Left ventricle myocardium superior (tissue), 1 donor: Measurements from ENCODE around the gene NKD2. TPM values are rescaled to one million over a fixed set of nuclear protein-coding genes. Genes with fewer than 3 reads are reported as not detected.
"Not testable (repeated sequence)": the region's sequence is repeated elsewhere in the genome, so short reads cannot be mapped to it uniquely, and the experiment has no call there.

ENCODE experiments used
- ATAC-seq: fragments of 200-7000 bp; cut with Tn5 transposase; one replicate; pipeline ENCODE4 v1.9.1; 2020; ENCODE audit warnings: mild to moderate bottlenecking, moderate library complexity
- DNase-seq: peaks from one replicate; pipeline ENCODE4 v3.0.0-alpha.2; 2020
- intact Hi-C: fragments of 100-400 bp; cut with micrococcal nuclease; formaldehyde crosslinking; loops from one replicate; pipeline ENCODE4 v1.11.0; 2022
- long read RNA-seq: library from polyadenylated mRNA; unstranded; transcript quantifications from one replicate; pipeline ENCODE4 v2.0.0, GENCODE V29; 2021
- total RNA-seq: library from RNA; stranded (reverse); fragmentation: NEBNext Ultra II Directional; extraction: Animal tissue kit (Norgen Biotek cat#: 25700); gene quantifications from one replicate; pipeline ENCODE4 v1.2.1, GENCODE V29; 2021
- donor health status: DM: no; HTN: yes; CAD: no; lungs with severe emphysema.

NKD2 gene
- 3.4 TPM for total RNA-seq
- long read RNA-seq, partial matches to known transcripts, result 1 of 3 reads
- long read RNA-seq, other reads (novel, unspliced or antisense), result 1 of 3 reads

GRCh38 chr5:1008451-1009358 lies at the start of gene NKD2:
Gene NKD2, plus strand, starts transcription at chr5:1008802. Its CDS starts 256 bp downstream, at chr5:1009058.
- peak; percentile 39 for ATAC-seq
- DNase-seq, result peak; percentile 75
- intact Hi-C loops, result no loop called here

DNA sequence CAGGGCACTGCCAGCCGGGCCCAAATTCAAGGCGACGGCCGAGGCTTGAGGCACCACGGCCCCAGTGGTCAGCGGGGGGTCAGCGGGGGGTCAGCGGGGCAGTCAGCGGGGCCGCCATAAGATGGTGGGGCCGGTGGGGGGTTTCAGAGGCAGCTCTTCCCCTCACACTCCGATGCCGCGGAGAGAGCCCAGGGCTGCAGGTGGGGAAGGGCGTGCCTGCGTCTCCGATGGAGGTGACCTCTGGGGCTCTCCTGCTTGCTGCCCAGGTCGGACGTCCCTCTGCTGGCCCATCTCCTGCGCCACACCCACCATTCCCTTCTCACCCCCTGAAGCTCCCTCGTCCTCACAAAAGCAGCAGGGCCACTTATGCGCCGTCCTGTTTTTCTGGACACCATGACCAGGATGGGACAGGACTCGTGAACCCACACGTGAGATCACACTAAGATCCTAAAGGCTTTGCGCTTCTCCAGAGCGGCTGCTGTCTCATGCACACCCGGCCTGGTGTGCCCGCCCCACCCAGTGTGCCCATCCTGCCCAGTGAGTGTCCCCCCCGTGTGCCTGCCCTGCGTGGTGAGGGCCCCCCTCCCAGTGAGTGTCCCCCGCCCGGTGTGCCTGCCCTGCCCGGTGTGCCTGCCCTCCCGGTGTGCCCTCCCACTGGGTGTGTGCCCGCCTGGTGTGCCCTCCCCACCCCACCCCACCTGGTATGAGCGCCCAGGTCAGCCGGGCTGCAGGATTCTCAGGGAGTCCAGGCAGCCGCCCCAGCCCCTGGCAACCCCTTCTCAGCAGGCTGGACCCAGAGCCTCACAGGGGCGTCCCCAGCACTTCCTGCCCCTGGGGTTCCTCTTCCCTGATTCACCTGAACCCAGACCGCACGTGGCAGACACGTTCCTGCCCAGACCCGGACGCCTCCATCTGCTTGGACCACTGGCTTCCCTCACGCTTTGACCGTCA lies 48.7 kb upstream of the NKD2 start:
- no peak for DNase-seq
- ATAC-seq, result no peak
- intact Hi-C loops, result no loop called here

- ATAC-seq (no peak), DNase-seq (no peak)
- intact Hi-C loops, result no loop called here
These were observed 48.1 kb upstream of the NKD2 start for GRCh38 chr5:960551-960950.

DNA sequence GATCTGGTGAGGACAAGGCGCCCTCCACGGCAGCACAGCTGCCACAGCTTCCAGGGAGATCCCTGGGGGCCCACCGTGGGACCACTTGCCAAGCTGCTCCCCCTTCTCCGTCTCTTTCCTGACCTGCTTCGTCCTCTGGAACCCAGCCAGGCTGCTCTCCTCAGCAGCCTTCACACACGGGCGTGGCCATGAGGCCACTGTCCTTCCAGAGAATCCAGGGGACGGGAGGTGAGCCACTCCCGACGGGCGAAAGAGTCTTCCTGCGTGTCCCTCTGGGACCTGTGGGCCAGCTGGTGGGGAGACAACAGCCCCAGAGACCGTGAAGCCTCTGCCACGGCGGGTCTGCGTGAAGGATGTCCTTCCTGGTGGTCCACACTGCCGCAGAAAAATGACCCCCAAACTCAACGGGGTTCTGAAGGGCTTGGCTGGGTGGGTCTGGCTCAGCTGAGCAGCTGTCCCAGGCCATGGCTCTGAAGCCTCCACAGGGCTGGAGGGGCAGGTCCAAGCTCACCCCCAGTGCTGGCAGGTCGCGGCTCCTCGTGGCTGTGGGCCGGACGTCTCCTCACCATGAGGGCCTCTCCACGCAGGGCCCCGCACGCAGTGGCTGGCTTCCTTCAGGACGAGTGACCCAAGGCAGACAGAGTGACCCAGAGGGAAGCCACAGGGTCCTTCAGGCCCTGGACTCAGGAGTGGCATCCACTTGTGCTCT lies 47.4 kb upstream of the NKD2 start:
- intact Hi-C loops, result no loop called here
- DNase-seq (peak; percentile 67), ATAC-seq (no peak)

- no peak for ATAC-seq
- intact Hi-C loops, result no loop called here
- no peak for DNase-seq
These were observed 46.8 kb upstream of the NKD2 start for GRCh38 chr5:961711-962240.

DNA sequence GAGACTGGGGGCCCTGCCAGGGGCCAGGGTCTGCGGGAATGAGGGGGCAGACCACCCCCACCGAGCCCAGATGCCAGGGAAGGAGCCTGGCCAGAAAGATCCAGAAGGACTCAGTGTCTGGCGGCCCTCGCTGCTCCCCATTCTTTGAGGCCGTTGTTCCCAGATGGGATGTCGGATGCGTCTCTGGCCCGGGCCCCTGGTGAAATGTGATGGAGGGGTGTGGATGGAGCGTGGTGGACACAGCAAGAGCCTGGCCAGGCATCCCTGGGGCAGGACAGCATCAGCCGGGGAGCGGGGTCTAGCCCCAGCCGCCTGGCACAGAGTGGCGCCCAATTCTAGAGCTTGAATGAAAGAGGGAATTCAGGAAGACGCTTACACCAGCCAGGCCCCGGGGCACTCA lies 46.2 kb upstream of the NKD2 start:
- intact Hi-C loops, result no loop called here
- no peak for DNase-seq
- no peak for ATAC-seq

DNA sequence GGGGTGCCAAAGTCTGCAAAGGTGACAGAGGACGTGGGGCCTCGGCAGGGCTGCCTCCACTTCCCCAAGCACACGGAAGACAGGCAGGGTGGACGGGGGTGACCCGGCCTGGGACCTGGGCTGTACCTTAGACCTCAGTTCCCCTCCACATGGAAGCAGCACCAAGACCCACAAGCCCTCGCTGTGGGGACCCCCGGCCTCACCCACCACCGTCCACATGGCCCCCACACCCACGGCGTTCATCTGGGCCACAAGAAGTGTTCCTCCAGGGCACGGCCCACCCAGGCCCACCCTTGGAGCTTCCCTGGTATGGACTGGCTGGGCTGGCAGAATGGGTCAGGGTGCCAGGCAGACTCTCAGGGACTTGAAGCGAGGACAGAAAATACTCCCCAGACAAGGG lies 45.8 kb upstream of the NKD2 start:
- DNase-seq (no peak), ATAC-seq (no peak)
- intact Hi-C loops, result no loop called here

DNA sequence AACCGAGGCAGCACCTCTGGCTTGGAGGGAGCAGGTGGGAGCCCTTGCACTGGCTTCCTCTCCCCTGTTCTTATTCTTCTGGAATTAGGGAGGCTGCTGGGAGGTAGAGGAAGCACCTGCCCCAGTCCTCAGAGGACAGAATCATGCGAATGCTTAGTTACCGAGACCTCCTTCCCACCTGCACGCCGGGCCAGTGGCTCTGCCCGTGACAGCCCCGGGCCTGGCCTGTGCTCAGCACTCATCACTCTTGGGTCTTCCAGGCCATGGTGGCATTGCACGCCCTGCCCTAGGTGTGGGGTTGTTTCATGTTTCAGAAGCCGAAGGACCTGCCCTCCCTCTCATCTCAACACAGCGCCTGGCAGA lies 45.3 kb upstream of the NKD2 start:
- no peak for ATAC-seq
- intact Hi-C loops, result no loop called here

DNA sequence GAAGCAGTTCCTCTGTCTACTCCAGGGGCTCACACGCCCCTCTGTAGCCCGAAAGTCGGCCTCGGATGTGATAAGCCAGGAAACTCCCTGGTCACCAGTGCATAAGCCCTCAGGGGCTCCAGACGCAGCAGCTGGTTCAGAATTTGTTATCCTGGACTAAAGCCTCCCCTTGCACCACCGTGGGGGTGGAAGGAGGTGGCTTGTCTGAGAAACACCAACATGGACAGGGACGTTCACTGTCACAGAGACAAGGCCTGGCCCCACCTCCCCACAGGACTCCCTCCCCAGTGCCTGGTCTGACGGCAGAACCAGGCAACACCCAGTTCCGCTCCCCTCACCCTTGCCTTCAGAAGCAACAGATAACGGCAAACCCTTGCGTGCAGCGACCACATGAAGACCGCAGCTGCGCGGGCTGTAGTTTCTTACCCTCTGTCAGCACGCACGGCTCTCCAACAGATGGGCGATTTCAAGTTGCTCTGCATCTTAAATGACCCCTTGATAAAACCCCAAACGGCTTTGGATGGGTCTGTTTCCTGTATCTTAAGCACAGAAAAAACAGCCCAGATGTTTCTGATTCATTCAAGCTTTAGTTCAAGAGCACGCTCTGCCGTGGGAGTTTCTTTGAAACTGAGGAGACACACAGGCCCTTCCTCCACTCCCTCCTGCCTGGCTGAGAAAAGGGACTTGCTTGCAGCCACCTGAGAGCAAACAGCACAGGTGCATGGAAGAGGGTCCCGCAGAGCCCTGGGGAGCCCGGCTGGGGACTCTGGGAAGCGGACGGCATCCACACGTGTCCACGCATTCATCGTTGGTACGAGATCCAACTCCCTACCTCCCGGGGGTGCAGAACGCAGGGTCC lies 44.7 kb upstream of the NKD2 start:
- intact Hi-C loops, result no loop called here
- ATAC-seq, result peak; percentile 82
- DNase-seq, result peak; percentile 82

More for the DNA sequence above, 45.3 kb upstream of the NKD2 start:
- no peak for DNase-seq

GRCh38 chr5:964821-965220 lies 43.8 kb upstream of the NKD2 start:
- ATAC-seq, result no peak
- intact Hi-C loops, result no loop called here

DNA sequence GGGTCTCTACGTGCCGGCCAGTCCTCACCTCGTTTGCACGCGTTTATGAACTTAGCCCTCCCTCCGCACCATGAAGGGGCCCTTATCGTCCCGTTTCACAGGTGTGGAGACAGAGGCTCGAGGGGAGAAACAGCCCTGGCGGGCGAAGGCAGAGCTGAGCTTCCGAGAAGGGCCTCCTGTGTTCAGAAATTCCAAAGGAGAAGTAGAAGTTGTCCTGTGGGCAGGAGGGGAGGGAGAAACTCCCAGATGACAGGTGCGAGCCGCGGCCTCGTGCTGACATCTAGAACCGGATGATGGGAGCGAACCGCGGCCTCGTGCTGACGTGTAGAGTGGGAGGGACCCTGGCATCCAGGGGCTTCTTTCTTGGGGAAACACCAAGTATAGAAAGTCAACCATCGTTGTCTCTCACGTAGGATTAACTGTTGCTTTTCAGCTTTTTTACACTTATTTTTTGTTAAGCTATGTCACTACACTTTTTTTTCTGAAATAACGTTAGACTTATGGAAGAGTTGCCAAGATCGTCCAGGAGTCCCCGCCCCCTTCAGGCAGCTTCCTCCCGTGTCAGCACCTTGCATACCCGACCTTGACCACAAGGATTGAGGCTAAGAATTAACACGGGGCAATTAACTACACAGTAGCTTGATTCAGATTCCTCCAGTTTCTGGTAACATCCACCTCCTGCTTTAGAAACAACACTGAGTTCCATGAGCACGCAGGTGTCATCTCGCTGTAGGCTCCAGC lies 42.8 kb upstream of the NKD2 start:
- ATAC-seq (no peak), DNase-seq (no peak)
- intact Hi-C loops, result no loop called here

More at GRCh38 chr5:964821-965220, 43.8 kb upstream of the NKD2 start:
- DNase-seq, result no peak

DNA sequence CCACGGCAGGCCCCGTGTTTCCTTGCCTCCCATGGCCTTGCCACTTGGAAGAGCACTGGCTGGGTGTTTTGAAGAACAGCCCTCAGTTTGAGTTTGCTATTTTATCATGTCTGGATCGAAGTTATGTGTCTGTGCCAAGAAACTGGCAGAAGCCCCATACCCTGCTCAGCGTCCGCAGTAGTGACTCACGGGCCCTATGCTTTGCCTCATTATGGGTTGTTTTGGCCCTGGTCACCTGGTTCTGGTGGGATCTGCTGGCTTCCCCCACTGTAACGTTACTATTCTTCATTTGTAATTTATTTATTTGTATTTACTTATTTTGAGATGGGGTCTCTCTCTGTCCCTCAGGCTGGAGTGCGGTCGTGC lies 42.3 kb upstream of the NKD2 start:
- ATAC-seq, result no peak
- DNase-seq, result no peak
- intact Hi-C loops, result no loop called here

DNA sequence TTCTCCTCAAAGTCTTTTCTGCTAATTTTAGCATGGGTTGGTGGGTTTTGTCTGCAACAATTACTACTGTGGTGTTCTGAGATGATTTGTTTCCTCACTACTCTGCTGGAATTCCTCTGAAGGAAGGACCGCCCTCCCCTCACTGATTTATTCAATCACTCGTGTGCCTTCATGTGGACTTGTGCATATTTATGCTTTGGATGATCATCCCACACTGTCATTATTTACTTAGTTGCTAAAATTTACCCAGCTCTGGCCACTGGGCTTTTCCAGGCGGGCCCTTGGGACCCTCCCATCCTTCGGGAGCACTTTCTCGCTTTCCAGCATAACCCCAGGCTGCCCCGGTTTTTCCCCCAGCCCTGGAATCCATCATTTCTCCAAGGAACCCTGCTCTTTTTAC lies 41.7 kb upstream of the NKD2 start:
- intact Hi-C loops, result no loop called here
- ATAC-seq (no peak), DNase-seq (no peak)

- DNase-seq (no peak), ATAC-seq (peak; percentile 64)
- intact Hi-C loops, result no loop called here
These were observed 39.7 kb upstream of the NKD2 start for GRCh38 chr5:968881-969280.

DNA sequence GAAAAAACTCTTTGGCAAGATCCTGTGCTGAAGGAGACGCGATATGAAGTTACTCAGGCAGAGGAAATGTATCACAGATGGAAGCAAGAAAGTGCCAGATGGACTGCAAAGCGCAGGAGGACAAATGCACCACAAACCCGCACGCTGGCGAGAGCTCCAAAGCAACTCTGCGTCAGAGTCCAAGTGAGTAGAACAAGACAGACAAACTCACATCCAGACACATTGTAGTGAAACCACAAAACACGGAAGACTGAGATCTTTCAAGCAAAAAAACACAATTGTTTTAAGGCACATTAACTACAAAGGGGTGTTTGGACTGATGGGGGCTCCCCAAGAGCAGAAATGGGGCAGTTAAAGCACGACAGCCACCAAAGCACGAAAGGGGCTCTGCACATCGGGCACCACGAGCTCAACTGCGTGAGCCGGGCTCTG lies 39.2 kb upstream of the NKD2 start:
- peak; percentile 87 for ATAC-seq
- DNase-seq, result peak; percentile 70
- intact Hi-C loops, result no loop called here

DNA sequence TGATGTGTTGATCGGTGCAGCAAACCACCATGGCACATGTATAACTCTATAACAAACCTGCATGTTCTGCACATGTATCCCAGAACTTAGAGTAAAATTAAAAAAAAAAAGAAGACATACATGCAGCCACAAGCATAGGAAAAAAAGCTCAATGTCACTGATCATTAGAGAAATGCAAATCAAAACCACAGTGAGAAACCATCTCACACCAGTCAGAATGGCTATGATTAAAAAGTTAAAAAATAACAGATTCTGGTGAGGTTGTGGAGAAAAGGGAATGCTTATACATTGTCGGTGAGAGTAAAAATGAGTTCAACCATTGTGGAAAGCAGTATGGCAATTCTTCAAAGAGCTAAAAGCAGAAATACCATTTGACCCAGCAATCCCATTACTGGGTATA lies 36.0 kb upstream of the NKD2 start:
- DNase-seq, ATAC-seq, intact Hi-C loops: not testable (repeated sequence)
